Measurements from ENCODE around the gene MACIR. TPM values are rescaled to one million over a fixed set of nuclear protein-coding genes. Genes with fewer than 3 reads are reported as not detected.

Gene MACIR
- total and polyA plus RNA-seq, 2 of the 13 experiments (the other 11 are each of a cell fraction or from before 2014, with no cell fraction given): 2.4 to 4.4 TPM

GRCh38 chr5:103235891-103236290 is 22.7 kb upstream of the MACIR start (continued):
- TF ChIP-seq ZBTB40 (IDR thresholded peaks at IDR 0.05): no peak
- TF ChIP-seq ZBTB40 (CRISPR knock-in tag; IDR thresholded peaks at IDR 0.05): no peak
- no peak for TF ChIP-seq HNRNPUL1 (IDR thresholded peaks at IDR 0.05; ENCODE audit: low read depth, low read length)
- no peak for TF ChIP-seq ZNF761 (CRISPR knock-in tag; conservative IDR thresholded peaks at IDR 0.05)

- Histone ChIP-seq H3K4me3 (replicated peaks in 1 of 3; ENCODE audit: insufficient read depth in 1 of 3, low read depth in 2 of 3, low read length in 3 of 3) (no peak overlapping the region), H2AFZ (ENCODE audit: low read length) (no peak overlapping the region), H3K36me3 (replicated peaks in 1 of 2; ENCODE audit: control insufficient read depth in 1 of 2, insufficient read depth in 2 of 2, low read length in 2 of 2) (no peaks in the 10 kb centered on the region), H3K79me2 (ENCODE audit: insufficient read depth, low read length) (no peaks in the 10 kb centered on the region), H3K27me3 (ENCODE audit: control insufficient read depth in 1 of 2, insufficient read depth in 2 of 2, low read length in 2 of 2) (0 out of 5 replicates have a peak, but pooled peaks cover 0 to 3% of the 10 kb centered on the region in 2 experiments), H3K27ac (ENCODE audit: extremely low read length, insufficient read depth, low read length) (no peak overlapping the region), H3K9ac (ENCODE audit: insufficient read depth, low read depth, low read length) (no peak overlapping the region), H3K9me3 (ENCODE audit: low read length) (peaks cover 10% of the 10 kb centered on the region), H3K4me1 (ENCODE audit: insufficient read depth, low read length) (no peaks in the 10 kb centered on the region), H4K20me1 (ENCODE audit: insufficient read depth, low read length) (no peaks in the 10 kb centered on the region), H3K4me2 (ENCODE audit: low read depth, low read length) (no peak overlapping the region)
- ChIA-PET CTCF (ENCODE audit: low intra/inter-chr PET ratio, low total read pairs) (no interaction called here), POLR2A (no interaction called here)
- DNase-seq (ENCODE audit: low spot score) (no peak), ATAC-seq (no peak), FAIRE-seq (no peak)
- in situ Hi-C loops (cut with HindIII; ENCODE audit: extremely low pct_ligation_motif_present, low pct_unique_long_range_greater_than_20kb) (no loop called here), intact Hi-C loops (cut with micrococcal nuclease; ENCODE audit: unreplicated experiment) (no loop called here)
- no TSS peak for BruUV-seq (replicated peaks)
- WGBS (ENCODE audit: low lambda C conversion rate): 3% methylated on average over 1 of the region's 1 CpG
- TF ChIP-seq SP140L (CRISPR knock-in tag; IDR thresholded peaks at IDR 0.05; ENCODE audit: borderline replicate concordance) (no peak), KDM1A (CRISPR knock-in tag; IDR thresholded peaks at IDR 0.05) (no peak), ZBTB42 (CRISPR knock-in tag; IDR thresholded peaks at IDR 0.05) (no peak), TAF1 (CRISPR knock-in tag; IDR thresholded peaks at IDR 0.05) (no peak), TFE3 (CRISPR knock-in tag; IDR thresholded peaks at IDR 0.05) (no peak), ZBTB8A (CRISPR knock-in tag; IDR thresholded peaks at IDR 0.05; ENCODE audit: borderline replicate concordance, low read depth) (no peak), TFDP1 (CRISPR knock-in tag; IDR thresholded peaks at IDR 0.05; ENCODE audit: borderline replicate concordance) (no peak), SUZ12 (IDR thresholded peaks at IDR 0.05; ENCODE audit: low read depth, low read length) (no peak), KAT8 (CRISPR knock-in tag; IDR thresholded peaks at IDR 0.05) (no peak)
Measured at GRCh38 chr5:103237778-103238177, 20.8 kb upstream of the MACIR start.

Measured in HepG2 (cell line).